ENCODE results near the gene TNIK.

GRCh38 chr3:171346019-171346418, 114.2 kb downstream of the TNIK start:
- TF ChIP-seq CTCF (IDR thresholded peaks at IDR 0.05; ENCODE audit: low read depth, low read length, poor library complexity, severe bottlenecking) (no peak), EZH2phosphoT487 (IDR thresholded peaks at IDR 0.05; ENCODE audit: borderline replicate concordance, low read length) (no peak)

All from DOHH2 (cell line).